Measurements from ENCODE around the gene PARD3.

- TF ChIP-seq POLR2A (IDR thresholded peaks at IDR 0.05) (no peak), CTCF (IDR thresholded peaks at IDR 0.05) (no peak)
These were observed 57.2 kb downstream of the PARD3 start for GRCh38 chr10:34757933-34758332.
